Measurements from ENCODE around the gene CRACR2A. TPM values are rescaled to one million over a fixed set of nuclear protein-coding genes. Genes with fewer than 3 reads are reported as not detected.

Gene CRACR2A
- total and polyA plus RNA-seq, 9 of the 15 experiments (the other 6 are each of a cell fraction or from before 2014, with no cell fraction given) = 2.1 to 15.1 (median 10.4) TPM

DNA sequence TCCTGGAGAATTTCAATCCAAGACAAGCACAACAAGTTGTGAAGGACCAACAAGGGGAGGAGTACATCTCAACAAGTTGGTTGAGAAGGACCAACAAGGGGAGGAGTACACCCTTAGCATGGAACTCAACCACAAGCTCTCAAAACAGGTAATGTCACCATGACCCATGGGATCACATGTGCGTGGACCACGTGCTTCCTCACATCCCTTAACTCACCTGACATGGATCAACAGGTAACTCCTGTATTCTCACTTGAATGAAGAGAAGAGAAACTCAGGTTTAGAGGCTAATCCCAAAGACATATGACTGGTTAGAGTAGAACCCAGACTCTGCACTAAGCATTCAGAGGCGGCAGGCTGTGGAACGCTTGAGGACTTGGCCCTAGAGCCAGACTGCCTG lies 6.2 kb downstream of the CRACR2A start (continued):
- TF ChIP-seq ZNF165 (CRISPR knock-in tag; IDR thresholded peaks at IDR 0.05; ENCODE audit: borderline replicate concordance) = no peak

DNA sequence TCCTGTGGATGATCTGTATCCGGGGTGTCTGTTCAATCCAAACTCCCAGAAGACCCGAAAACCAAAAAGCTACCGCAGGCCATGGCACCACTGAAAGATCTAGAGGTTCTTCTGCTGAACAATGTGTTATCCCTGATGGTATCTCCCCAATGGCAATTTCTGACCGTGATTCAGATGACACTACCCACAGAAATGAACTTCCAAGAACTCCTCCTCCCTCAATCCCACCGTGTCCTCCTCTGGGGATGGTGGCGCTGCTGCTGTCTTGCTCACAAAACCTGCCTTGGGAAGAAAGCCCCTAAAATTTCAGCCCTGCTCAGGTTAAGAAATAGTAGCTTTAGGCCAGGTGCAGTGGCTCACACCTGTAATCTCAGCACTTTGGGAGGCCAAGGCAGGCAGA lies 7.8 kb downstream of the CRACR2A start:
- Histone ChIP-seq H3K27ac (ENCODE audit: extremely low read depth, low read depth, low read length) (no peak overlapping the region), H3K9me3 (replicated peaks; ENCODE audit: control insufficient read depth, insufficient read depth, low read depth, low read length) (no peaks in the 10 kb centered on the region), H2AFZ (ENCODE audit: low read depth, low read length) (no peak overlapping the region), H3K27me3 (ENCODE audit: control insufficient read depth in 2 of 2, insufficient read depth in 2 of 2, low read length in 2 of 2) (no peaks in the 10 kb centered on the region), H4K20me1 (replicated peaks; ENCODE audit: control insufficient read depth, insufficient read depth, low read length) (no peaks in the 10 kb centered on the region), H3K9ac (ENCODE audit: insufficient read depth in 1 of 2, low read depth in 2 of 2, low read length in 2 of 2) (no peak overlapping the region), H3K36me3 (ENCODE audit: control insufficient read depth, insufficient read depth, low read length) (peaks cover 17% of the 10 kb centered on the region; the same call in 1 of the 3 replicates), H3K4me3 (no peak overlapping the region), H3K9me1 (ENCODE audit: control insufficient read depth, insufficient read depth, low read length) (no peaks in the 10 kb centered on the region), H3K4me2 (ENCODE audit: insufficient read depth, low read length) (no peak overlapping the region), H3K79me2 (ENCODE audit: control insufficient read depth, insufficient read depth, low read length) (peaks cover 7% of the 10 kb centered on the region; the same call in 1 of the 3 replicates), H3K4me1 (replicated peaks in 1 of 2; ENCODE audit: control insufficient read depth in 2 of 2, insufficient read depth in 2 of 2, low read length in 2 of 2) (no peaks in the 10 kb centered on the region; a peak in 2 of 5 replicates)
- intact Hi-C loops (cut with micrococcal nuclease) (no loop called here), in situ Hi-C loops (cut with MboI) (no loop called here)
- ChIA-PET POLR2A (interaction anchor here (1.2 kb wide), 1 partner anchor 9 kb away, joined by 3 read pairs; no protein-coding TSS in a partner anchor), CTCF (ENCODE audit: low intra/inter-chr PET ratio) (no interaction called here)
- DNase-seq (ENCODE audit: extremely low read depth in 1 of 4, low spot score in 3 of 4) = no peak
- no peak for FAIRE-seq
- no TSS peak for BruUV-seq (replicated peaks)
- no peak for ATAC-seq
- WGBS (ENCODE audit: insufficient coverage, low coverage, missing lambda C conversion rate) = 62% methylated on average over 5 of the region's 6 CpGs
- TF ChIP-seq ETV1 (tag; conservative IDR thresholded peaks at IDR 0.05; ENCODE audit: low read depth) (no peak), ILK (tag; IDR thresholded peaks at IDR 0.05; ENCODE audit: borderline replicate concordance, low read depth) (no peak), ZZZ3 (IDR thresholded peaks at IDR 0.05) (no peak), PML (IDR thresholded peaks at IDR 0.05; ENCODE audit: low read length) (no peak), HDAC3 (IDR thresholded peaks at IDR 0.05; ENCODE audit: borderline replicate concordance, partially characterized antibody) (no peak), PTBP1 (IDR thresholded peaks at IDR 0.05; ENCODE audit: low read depth, low read length) (no peak), CCAR2 (IDR thresholded peaks at IDR 0.05; ENCODE audit: low read depth, low read length) (no peak), ZNF140 (CRISPR knock-in tag; IDR thresholded peaks at IDR 0.05) (no peak), ZKSCAN3 (CRISPR knock-in tag; IDR thresholded peaks at IDR 0.05) (no peak), ZNF644 (tag; IDR thresholded peaks at IDR 0.05; ENCODE audit: low read depth) (no peak), SNRNP70 (optimal IDR thresholded peaks at IDR 0.05; ENCODE audit: low read depth, low read length) (no peak), ZNF699 (CRISPR knock-in tag; IDR thresholded peaks at IDR 0.05; ENCODE audit: insufficient replicate concordance) (no peak), SMARCC2 (IDR thresholded peaks at IDR 0.05; ENCODE audit: low read depth) (no peak)
- TF ChIP-seq, protein P1, sequence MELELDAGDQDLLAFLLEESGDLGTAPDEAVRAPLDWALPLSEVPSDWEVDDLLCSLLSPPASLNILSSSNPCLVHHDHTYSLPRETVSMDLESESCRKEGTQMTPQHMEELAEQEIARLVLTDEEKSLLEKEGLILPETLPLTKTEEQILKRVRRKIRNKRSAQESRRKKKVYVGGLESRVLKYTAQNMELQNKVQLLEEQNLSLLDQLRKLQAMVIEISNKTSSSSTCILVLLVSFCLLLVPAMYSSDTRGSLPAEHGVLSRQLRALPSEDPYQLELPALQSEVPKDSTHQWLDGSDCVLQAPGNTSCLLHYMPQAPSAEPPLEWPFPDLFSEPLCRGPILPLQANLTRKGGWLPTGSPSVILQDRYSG (tag; conservative IDR thresholded peaks at IDR 0.05; ENCODE audit: low read depth) = no peak
- TF ChIP-seq, protein P2, sequence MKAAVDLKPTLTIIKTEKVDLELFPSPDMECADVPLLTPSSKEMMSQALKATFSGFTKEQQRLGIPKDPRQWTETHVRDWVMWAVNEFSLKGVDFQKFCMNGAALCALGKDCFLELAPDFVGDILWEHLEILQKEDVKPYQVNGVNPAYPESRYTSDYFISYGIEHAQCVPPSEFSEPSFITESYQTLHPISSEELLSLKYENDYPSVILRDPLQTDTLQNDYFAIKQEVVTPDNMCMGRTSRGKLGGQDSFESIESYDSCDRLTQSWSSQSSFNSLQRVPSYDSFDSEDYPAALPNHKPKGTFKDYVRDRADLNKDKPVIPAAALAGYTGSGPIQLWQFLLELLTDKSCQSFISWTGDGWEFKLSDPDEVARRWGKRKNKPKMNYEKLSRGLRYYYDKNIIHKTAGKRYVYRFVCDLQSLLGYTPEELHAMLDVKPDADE (conservative IDR thresholded peaks at IDR 0.05; ENCODE audit: control insufficient read depth, low read depth, low read length) = no peak
- TF ChIP-seq, protein P3, sequence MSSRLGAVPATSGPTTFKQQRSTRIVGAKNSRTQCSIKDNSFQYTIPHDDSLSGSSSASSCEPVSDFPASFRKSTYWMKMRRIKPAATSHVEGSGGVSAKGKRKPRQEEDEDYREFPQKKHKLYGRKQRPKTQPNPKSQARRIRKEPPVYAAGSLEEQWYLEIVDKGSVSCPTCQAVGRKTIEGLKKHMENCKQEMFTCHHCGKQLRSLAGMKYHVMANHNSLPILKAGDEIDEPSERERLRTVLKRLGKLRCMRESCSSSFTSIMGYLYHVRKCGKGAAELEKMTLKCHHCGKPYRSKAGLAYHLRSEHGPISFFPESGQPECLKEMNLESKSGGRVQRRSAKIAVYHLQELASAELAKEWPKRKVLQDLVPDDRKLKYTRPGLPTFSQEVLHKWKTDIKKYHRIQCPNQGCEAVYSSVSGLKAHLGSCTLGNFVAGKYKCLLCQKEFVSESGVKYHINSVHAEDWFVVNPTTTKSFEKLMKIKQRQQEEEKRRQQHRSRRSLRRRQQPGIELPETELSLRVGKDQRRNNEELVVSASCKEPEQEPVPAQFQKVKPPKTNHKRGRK (tag; IDR thresholded peaks at IDR 0.05) = no peak

Data from K562 (cell line).